GM10266 (cell line): Measurements from ENCODE around the gene TENT5A.
"Not testable (repeated sequence)": the region's sequence is repeated elsewhere in the genome, so short reads cannot be mapped to it uniquely, and the experiment has no call there.

ENCODE experiments used
- DNase-seq: peaks from one replicate; pipeline ENCODE4 v3.0.0; 2012; ENCODE audit errors: extremely low spot score
- TF ChIP-seq, protein P1 (sequence below): IDR thresholded peaks from 2 replicates; pipeline ENCODE4 v1.5.1; 2012; ENCODE audit warnings: mild to moderate bottlenecking, low read depth; ENCODE audit not compliant: control insufficient read depth, insufficient read depth; ENCODE audit errors: missing control alignments

Gene TENT5A

DNA sequence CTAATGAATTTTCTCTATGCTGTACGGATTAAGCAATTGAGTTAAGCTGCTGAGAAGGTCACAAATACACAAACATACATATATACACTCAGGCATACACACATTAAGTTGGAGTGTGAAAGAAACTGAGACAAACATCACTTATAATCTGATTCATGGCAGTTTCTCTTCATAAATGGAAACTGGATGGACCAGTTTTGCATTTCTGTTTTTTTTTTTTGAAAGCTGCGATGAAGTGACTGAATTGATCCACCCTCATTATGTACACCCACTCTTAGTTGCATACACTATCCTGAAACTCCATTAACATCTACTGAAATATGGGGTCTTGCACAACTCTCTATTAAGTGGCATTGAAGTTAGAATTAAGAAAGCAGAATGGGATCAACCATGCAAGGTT lies 32.9 kb upstream of the TENT5A start:
- no peak for DNase-seq
- TF ChIP-seq, protein P1, sequence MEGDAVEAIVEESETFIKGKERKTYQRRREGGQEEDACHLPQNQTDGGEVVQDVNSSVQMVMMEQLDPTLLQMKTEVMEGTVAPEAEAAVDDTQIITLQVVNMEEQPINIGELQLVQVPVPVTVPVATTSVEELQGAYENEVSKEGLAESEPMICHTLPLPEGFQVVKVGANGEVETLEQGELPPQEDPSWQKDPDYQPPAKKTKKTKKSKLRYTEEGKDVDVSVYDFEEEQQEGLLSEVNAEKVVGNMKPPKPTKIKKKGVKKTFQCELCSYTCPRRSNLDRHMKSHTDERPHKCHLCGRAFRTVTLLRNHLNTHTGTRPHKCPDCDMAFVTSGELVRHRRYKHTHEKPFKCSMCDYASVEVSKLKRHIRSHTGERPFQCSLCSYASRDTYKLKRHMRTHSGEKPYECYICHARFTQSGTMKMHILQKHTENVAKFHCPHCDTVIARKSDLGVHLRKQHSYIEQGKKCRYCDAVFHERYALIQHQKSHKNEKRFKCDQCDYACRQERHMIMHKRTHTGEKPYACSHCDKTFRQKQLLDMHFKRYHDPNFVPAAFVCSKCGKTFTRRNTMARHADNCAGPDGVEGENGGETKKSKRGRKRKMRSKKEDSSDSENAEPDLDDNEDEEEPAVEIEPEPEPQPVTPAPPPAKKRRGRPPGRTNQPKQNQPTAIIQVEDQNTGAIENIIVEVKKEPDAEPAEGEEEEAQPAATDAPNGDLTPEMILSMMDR, result no peak

DNA sequence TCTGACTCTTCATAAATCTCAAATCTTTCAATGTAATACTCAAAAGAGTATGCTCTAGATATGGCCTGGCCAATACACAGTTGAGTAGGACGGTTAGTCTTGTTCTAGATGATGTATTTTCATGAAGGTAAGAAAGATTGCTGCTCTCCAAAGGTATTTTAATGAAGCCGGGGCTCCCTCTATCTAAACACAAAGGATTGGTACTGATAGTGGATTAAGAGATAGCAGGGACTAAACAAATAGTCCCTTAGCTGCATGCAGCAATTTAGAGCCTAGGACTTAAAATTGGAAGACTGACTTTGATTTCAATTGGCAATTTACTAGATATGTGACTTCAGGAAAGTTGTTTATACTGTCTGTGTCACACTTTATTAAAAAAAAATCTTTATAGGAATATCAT lies 31.4 kb upstream of the TENT5A start:
- TF ChIP-seq, protein P1, result no peak
- no peak for DNase-seq

DNA sequence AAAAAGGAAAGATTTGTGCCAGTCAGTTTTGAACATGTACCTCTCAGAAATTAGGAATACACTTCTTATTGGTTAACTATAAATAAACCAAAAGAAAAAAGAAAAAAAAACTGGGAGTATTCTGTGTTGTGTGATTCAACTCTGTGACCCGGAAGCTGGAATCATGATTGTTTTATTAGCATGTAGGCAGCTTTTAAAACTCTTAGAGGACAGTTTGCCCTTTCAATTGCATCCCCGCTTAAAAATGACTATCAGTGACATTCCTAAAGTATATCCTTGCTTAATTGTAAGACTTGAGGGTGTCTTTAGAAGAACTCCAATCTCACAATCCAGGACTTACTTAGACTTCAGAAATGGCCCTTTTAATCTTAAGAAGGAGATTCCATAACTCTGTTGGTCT lies 29.1 kb upstream of the TENT5A start:
- TF ChIP-seq, protein P1, result no peak
- DNase-seq, result no peak

DNA sequence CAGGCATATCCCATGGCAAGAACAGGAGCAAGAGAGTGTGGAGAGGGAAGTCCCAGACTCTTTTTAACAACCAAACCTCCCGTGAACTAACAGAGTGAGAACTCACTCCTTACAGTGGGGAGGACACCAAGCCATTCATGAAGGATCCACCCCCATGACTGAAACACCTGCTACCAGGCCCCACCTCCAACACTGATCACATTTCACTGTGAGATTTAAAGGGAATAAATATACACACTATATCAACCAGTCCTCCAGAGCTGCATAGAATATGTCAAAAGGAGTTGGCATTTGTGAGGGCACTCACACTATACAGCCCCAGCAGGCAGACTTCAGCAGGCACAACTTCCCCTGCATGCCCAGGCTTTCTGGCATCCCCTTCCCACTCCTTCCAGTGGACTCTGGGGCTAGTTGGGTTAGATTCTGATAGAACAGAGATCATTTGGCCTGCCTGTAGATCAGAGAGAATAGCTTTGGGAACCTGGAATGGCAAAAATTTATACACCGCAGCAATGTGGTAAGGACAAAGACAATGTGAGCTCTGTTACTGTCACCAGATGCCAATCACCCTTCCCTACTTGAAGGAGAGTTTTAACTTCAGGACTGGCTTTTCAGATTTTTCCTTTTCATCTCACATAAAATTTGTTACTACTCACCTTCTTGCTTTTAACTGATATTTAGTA lies 25.2 kb upstream of the TENT5A start:
- TF ChIP-seq, protein P1, result no peak
- no peak for DNase-seq

DNA sequence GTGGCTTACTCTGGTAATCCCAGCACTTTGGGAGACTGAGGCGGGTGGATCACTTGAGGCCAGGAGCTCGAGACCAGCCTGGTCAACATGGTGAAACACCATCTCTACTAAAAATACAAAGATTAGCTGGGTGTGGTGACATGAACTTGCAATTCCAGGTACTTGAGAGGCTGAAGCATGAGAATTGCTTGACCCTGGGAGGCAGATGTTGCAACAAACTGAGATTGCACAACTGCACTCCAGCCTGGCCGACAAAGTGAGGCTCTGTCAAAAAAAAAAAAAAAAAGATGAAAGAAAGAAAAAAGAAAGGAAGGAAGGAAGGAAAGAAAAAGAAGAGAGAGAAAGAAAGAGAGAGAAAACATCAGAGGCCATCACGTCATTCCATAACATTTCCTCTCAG lies 23.7 kb upstream of the TENT5A start:
- DNase-seq, result not testable (repeated sequence)

DNA sequence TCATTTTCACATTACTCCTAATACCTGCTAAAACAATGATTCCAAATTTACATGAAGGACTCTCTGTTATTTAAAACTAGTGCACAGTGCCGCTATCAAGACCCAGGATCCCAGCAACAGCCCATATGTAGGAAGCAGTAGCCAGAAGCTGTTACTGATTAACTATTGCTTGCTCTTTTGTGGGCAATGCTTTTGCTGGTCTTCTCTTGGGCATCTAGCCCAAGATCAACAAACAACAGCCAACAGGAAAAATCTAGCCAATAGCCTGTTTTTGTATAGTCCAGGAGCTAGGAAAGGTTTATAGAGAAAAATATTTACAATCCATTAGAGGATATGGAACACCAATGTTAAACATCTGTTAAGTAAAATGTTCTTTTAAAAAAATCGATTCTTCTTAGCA lies 22.1 kb upstream of the TENT5A start:
- DNase-seq, result no peak
- TF ChIP-seq, protein P1, result no peak

DNA sequence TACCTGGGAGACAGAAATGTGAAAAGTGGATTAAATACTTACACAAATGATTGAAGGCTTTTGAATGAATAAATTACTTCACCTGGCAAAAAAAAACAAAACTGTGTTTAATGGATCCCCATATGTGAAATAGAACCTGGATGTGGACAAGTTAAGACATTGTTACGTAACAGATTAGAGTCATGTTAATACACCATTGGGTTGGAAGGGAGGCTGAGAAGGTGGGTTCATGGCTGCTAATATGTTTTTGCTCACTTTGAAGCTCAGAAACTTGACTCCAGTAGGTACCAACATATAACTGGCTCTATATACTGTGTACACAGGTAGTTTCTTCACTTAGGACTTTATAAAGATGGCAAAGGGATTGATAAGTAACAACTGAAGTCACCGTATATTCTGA lies 21.4 kb upstream of the TENT5A start:
- TF ChIP-seq, protein P1, result no peak
- no peak for DNase-seq

DNA sequence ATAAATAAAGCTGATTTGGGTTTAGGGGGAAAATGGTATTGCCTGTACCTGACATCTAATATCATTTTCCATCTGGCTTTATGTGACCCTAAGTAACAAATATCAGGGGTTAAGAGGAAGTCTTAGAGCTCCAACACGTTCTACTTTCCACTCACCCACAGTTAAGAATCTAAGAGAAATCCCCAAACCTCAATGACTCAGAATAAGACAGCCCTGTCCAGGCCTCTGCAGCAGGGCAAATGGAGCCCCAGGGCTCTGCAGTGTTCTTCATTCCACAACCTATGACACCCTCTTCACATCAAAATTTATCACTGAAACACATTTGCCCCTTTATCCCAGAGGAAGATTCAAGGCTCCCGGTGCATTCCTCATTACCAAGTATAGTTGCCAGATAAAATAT lies 20.3 kb upstream of the TENT5A start:
- peak; percentile 33 for DNase-seq
- TF ChIP-seq, protein P1, result no peak
